NCI-H1417 (cell line): Measurements from ENCODE around the gene ABCD2.
"Not testable (repeated sequence)": the region's sequence is repeated elsewhere in the genome, so short reads cannot be mapped to it uniquely, and the experiment has no call there.

ENCODE experiments used
- DNase-seq, 3 experiments: peaks; one replicate each; lab custom pipeline; 2025; lab: John Stamatoyannopoulos, UW

The ABCD2 gene

DNA sequence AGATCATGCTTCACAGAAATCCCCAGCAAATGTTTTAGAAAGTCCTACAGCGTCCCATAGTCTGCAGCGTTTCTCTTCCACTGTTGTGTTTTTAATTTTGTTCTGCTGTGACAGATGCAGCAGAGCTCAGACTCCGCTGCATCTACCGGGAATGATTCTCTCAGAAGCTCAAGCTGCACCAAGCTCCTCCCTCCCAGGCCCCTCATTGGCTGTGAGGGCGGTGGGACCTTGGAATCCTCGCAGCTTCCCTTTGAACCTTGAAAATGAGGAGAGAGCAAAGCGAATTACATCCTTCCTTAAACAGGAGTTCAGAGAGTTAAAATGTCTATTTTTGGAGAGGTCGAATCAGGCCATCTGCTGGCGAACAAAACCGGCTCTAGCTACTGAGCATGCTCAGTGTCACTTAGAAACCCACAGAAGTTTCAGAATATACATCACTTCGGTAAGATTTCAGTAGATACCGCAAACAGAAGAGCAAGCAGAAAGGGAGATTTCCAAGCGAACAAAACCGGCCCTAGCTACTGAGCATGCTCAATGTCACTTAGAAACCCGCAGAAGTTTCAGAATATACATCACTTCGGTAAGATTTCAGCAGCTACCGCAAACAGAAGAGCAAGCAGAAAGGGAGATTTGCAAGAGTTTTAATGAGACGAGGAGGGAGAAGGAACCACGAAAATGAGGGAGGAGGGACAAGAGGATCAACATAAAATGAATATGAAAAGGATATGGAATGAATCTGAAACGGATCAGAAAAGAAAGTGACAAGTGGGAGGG lies at the start of gene ABCD2:
Gene ABCD2, minus strand, starts transcription at position 144 of the 774 bp plus-strand sequence. CDS start 188 bp downstream, outside the sequence.
- peak; percentile 74 to 87 (median 75) for DNase-seq

DNA sequence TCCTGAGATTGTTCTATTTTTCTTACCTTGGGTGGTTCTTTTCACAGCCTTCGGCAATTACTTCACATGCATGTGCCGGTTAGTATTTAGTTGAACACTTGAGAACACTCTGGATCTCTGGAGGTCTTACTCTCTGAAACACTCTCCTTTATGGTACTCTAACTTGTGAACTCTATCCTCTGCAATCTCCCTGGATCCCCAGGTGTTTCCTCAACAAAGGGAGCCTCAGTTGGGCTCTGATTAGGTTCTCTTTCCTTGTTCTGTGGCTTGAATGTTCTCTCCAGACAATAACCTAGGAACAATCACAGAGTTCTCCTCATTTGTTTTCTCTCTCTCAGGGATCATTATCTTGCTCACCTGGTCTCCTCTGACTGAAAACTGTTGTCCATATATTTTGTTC lies 40.5 kb upstream of the ABCD2 start:
- DNase-seq, result no peak

DNA sequence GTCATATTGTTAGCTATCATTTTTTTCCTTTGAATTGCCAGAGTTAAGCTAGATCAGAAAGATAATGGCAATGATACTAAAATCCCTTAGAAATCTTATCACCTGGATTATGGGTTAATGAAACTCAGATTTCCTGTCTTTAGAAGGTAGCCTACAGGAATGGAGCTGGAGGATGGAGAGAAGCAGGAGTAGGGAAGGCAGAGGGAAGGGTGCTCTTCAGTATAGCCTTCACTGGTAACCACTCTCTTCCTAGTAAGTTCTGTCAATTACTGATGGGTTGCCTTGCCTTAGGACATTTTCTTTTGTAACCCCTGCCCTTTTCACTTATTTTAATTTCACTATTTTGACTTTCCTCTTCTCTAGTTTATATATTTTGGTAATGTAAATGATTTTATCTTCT lies 27.8 kb upstream of the ABCD2 start:
- no peak for DNase-seq

DNA sequence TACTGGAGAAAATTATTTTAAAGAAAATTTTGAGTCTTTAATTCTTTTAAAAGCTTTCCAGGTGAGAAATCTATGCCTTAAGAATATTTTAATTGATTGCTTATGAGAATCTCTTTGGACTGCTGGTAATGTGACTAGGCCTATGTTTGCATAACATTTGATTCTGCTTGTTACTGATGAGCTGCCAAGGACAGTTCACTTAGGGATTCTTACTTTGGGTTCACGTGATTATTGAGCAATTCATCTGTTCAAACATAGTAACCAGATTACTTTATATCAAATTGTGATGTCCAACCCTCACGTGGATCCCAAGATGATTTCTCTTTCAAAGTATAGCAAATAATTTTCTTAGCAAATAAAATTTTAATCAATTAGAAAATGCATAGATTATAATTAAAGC lies 27.4 kb upstream of the ABCD2 start:
- no peak for DNase-seq

DNA sequence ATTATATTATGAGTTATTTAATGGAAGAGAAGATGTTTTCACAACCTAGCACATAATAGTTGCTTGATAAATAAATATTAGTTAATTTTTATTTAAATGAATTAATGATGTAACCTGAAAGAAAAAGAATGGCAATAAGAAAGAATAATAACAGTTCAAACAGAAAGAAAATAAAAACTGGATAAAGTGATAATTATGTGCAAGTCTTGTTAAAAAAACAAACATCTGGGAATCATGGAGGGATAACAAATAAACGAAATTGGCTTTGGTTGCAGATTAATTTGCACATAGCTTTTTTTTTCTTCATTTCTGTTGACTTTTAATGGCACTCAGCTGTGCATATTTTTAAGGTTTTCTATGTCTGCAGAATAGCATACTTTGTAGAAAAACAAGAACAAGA lies 23.4 kb upstream of the ABCD2 start:
- no peak for DNase-seq

DNA sequence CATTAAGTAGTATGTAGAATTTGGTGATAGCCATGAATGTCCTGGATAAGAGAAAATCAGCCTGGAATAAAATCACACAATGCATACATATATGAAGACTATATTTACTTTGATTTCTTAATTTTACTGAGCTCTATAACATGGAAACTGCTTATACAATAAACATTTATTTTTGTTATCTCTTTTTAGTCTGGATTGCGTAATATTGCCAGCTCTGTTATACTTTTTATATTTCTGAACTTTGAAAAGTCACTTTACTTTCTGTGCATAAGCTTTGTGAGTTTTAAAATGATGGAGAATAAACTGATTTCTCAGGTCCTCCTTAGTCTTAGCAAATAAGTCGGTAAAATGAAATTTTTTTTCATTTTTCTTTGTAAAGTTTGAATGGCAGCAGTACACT lies 19.2 kb upstream of the ABCD2 start:
- no peak for DNase-seq

DNA sequence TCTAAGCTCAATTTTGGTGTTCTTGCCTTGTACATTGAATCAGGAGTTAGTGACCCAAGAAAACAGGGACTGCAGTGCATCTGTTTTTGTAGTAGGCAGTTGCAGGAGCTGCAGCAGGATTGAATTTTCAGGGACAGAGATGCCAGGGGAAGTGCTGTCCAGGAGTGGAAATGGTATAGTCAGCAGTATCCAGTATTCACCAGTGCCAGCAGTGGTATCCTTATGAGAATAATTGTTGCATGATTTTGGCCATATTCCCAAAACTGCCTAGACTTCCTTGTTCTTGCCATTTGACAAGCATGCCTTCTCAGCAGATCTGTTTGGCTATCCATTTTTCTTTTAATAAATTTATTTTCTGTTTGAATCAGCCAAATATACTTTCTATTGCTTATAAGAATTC lies 18.6 kb upstream of the ABCD2 start:
- DNase-seq, result no peak

DNA sequence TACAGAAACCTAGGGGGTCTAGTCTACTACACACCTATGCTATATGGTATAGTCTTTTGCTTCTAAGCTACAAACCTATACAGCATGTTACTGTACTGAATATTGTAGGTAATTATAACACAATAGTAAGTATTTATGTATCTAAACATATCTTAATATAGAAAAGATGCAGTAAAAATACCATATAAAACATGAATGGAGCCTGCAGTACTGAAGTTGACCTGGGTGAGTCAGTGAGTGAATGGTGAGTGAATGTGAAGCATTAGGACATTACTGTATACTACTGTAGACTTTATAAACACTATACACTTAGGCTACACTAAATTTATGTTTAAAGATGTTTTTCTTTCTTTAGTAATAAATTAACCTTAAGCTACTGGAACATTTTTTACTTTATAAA lies 13.1 kb upstream of the ABCD2 start:
- DNase-seq, result no peak

DNA sequence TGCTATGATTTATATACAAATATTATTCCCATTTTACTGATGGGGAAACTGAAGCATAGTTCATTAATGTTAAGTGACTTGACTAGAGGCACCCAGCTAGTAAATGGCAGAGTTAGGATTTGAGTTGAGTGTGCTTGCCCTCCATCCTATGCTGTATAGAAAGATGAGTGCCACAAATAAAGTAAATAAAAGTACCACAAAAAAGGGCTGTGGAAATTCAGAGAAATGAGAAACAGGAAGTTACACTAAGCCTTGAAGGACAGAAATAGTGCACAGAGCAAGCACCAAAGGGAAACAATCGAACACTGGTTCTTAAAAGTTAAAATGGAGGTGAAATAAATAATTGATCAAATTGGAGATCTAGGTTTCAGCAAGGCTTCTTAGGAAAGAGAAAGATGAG lies 9.2 kb upstream of the ABCD2 start:
- no peak for DNase-seq

DNA sequence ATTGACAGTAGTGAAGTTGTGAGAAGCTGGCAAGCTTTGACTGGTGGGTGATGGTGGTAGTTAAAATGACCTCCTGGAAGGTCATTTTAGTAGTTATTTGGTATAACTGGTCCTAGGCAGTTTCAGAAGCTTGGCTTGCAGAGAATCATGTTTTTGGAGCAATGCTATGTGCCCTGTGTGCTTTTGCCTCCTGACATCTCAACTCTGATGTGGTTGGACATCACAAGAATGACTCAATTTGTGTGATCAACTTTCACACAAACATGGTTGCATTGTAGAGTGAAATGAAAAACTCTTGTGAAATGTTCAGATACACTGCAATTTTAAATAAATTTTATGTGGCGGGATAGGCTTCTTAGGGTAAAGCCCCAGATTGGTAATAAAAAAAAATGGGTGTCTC lies 8.3 kb upstream of the ABCD2 start:
- no peak for DNase-seq

DNA sequence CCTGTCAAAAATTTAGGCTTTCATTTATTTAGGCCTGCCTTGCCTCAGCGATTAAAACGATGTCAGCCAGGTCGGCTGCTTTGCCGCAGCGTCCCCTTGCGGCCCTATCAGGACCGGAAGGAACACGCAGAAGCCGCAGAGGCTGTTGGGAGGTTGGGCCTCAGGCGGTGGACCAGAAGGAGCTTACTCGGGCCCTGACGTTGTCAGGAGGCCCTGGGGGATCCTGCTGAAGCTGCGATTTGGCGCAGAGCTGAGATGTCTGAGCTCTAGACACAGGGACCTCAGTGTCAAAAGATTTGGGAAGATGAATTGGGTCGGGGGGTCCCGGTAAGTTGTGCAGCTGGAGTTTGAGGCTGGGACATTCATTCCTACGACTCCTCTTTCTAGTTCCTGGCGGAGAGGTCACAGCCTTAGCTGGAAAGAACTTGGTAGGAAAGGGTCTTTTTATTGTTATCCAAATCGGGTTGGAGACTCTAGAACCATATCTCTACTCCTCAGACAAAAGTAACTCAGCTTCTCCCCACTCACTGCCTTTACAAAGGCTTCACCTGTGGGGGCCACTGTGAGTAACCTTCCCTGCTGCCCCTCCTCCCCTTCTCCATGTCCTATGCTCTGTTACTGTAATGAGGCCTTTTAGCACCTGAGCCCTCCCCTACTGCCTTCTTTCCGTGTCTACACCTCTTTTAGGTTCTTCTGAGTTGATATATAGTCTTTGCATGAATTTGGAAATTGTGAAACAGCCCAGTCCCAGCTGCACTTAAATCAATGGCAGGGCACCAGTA lies 6.6 kb upstream of the ABCD2 start:
- DNase-seq, result no peak

DNA sequence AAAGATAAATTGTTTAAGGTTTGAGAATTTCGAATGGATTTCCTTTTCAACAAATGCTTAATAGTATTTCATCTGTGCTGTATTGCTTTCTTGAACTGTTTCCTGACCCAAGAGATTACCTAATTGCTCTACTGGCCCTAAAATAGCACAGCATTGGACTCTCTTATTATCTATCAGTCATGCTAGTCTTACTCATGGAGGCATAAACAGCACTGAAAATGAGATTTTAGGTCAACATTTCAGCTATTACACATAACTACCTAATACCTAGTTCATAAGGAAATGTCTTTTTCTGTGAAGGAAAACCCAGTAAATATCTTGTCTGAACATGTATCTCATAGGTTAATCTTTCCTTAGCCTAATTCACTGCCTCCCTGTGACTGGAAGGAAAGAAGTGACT lies 4.3 kb upstream of the ABCD2 start:
- no peak for DNase-seq

DNA sequence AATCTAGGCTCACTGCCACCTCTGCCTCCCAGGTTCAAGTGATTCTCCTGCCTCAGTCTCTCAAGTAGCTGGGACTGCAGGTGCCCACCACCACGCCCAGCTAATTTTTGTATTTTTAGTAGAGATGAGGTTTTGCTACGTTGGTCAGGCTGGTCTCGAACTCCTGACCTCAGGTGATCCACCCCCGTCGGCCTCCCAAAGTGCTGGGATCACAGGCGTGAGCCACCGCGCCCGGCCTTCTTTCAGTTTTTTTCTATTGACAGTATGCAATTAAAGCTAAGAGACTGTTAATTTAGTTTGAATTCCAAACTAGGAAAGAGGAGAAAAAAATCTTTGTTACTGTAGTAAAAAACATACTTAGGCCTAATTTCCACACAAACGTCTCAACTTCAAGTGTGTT lies 3.6 kb upstream of the ABCD2 start:
- not testable (repeated sequence) for DNase-seq

DNA sequence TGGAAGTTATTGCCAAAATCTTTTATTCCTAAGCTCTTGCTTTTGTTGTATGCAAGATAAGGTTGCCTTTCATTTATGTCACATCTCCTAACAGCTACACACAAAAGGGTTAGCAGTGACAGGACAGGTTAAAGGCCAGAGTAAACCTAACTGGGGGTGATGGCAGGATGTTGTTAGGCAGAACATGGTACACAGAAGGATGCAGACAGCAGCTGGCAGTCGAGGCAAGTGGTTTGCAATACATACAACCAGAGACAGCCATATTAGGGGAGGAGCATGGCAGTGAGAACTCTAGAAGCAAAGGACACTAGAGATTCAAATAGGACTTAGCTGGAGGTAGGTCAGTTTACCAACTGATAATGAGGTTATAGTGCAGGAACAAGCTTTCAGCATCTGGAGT lies 2.7 kb upstream of the ABCD2 start:
- no peak for DNase-seq

DNA sequence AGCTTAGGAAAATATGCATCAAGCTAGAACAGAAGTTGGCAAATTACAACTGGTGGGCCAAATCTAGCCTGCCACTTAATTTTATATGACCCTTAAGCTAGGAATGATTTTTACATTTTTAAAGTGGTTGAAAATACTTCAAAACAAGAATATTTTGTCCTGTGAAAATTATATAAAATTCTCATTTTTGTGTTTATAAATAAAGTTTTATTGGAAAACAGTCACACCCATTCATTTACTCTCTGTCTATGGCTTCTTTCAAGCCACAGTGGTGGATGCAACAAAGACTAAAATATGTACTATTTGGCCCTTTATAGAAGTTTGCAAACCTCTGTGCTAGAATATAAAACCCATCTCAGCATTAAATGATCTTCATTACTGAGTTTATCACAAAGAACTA lies 2.1 kb upstream of the ABCD2 start:
- no peak for DNase-seq

DNA sequence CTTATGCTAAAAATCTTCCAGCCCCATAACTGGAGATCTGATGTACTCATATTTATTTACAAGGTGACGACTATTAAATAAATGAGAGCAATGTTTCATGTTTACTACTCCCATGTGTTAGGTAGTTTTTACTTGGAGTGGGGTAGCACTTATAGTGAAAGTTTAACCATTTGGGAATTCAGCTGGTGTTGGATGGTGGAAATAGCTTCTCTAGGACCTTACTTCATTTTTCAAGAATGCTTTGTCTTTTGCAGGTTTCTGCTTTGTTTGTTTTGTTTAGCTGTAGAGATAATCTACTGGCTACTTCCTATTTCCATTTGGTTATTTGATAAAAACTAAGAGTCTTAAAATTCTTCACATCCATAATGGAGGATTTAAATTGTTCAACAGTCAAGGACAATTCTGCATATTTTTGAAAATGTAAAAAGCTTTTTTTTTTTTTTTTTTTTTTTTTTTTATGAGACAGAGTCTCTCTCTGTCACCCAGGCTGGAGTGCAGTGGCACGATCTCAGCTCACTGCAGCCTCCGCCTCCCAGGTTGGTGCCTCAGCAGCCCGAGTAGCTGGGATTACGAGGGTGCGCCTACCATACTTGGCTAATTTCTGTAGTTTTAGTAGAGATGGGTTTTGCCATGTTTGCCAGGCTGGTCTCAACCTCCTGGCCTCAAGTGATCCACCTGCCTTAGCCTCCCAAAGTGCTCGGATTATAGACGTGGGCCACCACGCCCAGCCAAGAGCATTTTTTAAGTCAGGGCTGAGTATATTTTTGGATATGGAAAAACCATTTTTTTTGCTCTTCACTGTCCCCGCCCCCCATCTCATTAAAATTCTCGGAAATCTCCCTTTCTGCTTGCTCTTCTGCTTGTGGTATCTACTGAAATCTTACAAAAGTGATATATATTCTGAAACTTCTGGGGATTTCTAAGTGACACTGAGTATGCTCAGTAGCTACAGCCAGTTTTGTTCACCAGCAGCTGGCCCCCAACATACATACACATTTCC lies 1.4 kb upstream of the ABCD2 start:
- peak in 1 of 3 experiments; percentile 50 for DNase-seq

DNA sequence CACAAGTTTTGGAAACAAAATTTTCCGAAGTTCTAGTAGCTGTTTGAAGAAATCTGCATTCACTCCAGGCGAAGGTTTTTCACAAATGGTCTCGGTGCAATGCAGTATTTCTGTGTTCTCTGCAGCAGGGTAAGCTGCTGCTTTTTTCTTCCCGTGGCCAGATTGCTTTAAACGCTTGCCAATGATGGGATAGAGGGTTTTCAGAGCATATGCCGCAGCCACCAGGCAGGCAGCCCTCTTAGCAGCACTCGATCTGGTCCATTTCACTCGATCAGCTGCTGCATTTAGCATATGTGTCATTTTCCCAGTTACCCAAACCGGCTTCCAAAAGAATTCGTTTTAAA lies 315 bp downstream of the ABCD2 start:
- DNase-seq, result peak in 2 of 3 experiments; percentile 74 to 85

DNA sequence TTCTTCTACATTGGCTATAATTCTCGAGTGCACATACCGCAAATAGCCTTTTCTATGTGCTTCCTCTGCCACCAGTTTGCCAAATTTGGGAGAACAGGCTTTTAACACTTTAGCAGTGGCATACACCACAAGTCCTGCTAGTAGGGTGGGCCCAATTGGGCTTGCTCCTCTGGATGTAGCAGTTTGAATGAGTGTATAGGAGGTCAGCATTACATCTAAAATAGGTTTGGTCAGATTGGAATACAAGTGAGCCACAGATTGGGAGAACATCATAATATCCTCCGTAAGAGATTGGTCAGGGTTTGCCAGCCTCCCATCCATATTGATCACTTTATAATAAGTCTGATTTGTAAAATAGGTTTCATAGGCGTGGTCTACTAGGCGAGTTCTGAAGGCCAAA lies 902 bp downstream of the ABCD2 start:
- no peak for DNase-seq

DNA sequence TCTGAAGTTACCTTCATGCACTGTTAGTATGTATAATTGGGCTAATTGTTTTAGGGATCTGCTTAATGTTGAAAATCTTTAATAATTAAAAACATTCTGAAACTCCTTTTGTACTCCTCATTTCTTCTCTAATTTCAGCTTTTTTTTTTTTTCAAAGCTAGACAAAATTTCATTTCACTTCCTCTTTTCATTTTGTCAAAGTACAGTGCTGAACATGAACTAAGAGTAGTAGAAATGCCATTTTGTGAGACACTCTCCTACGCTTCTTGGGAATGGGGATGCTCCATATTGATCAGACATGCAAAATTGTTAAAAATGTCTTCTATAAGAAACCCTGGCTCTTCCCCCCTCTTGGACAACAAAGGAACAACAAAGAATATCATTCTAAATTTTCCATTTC lies 1.7 kb downstream of the ABCD2 start:
- DNase-seq, result no peak

DNA sequence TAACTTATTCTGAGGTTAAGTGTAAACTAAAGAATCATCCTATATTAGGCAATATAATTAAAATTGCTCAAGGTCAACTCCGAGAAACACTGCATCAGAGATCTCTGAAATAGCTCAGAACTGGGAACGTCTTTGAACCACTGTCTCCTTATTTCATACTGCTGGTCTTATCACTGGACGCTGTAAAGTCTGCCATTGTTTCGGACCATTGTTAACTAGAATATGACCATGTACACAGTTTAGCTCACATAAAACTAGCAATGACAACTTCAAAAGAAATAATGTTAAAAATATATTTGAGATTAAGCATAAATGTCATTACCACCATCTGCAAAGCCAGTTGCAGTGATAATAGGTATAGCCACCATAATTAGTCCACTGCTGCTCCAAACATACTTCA lies 2.9 kb downstream of the ABCD2 start:
- no peak for DNase-seq

DNA sequence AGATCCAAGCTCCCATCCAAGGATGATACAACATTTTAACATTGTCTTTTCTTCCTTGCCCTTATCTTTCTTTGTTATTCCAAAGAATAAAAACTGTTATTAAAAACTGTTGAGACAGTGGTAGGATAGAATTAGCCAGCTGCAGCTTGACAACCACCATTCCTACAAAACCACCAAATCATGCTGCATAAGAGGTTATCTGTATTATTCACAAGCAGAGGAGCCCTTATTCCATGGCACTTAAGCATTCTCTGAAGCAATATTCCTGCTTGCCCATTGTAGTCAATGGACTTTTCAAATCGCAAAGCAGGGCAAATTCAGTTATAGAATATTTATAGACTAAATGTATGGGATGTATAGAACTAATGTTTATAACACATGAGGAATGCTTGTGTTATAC lies 3.4 kb downstream of the ABCD2 start:
- DNase-seq, result no peak

DNA sequence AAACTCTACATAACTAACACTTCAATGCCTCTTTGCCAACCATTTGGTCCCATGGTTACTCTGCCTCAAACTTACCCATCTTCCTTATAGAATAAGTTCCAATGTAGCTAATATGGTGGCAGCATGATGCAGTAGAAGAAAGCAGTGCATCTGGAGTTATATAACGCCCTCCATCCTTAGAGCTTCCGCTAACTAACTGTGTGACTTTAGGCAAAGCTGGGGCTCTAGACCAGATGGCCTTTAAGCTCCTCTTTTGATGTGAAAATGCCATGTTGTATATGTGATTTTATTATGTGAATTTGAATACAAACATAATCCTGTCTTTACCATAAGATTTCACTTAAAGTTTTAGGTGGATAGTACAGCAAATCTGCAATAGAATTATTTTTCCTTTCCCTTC lies 6.1 kb downstream of the ABCD2 start:
- no peak for DNase-seq
